ENCODE measurements around the gene CEMP1. TPM values are rescaled to one million over a fixed set of nuclear protein-coding genes. Genes with fewer than 3 reads are reported as not detected.

Gene CEMP1
- polyA plus RNA-seq, 1 of the 3 experiments (the other 2 are of a cell fraction): not detected

DNA sequence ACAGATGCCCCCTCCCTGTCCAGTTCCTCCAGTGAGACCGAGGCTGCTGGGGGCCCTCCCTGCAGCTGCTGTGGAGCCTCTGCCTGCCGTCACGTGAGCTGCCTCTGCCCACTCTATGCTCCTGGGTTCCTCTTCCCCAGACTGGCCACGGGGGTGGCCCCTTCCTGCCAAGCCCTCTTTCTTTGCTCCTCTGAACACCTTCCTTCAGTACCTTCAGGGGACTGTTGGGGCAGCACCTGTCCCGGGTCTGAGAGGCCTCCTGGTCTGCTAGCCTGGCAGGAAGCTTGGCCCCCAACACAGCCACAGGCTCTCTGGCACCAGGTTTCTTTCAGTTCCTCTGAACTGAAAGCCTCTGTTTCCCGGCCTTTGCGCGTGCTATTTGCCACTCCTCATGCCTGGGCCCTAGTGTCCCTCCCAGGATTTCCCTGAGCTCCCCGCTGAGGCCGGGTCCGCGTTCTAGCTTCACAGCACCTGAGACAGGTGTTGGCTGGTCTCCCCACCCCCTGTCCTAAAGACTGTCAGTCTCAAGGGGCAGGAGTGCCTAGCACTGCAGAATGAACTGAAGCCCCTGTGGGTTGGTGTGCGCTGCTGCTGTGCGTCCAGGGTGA is 24.1 kb downstream of the CEMP1 start:
- Histone ChIP-seq H3K36me3 (replicated peaks in 1 of 2; ENCODE audit: control insufficient read depth in 1 of 2, insufficient read depth in 2 of 2, low read length in 1 of 2) (no peaks in the 10 kb centered on the region), H3F3A (replicated peaks; ENCODE audit: insufficient read depth) (peaks cover 4% of the 10 kb centered on the region), H4K20me1 (ENCODE audit: insufficient read depth) (no peaks in the 10 kb centered on the region), H3K9ac (no peak overlapping the region), H2AFZ (ENCODE audit: low read depth) (no peak overlapping the region), H3K4me1 (ENCODE audit: control insufficient read depth in 1 of 2, insufficient read depth in 2 of 2, low read depth in 1 of 2, low read length in 1 of 2) (no peaks in the 10 kb centered on the region), H3K4me2 (no peak overlapping the region), H3K9me3 (no peaks in the 10 kb centered on the region), H3K4me3 (ENCODE audit: low read depth in 2 of 2, low read length in 1 of 2) (no peak overlapping the region), H3K27me3 (ENCODE audit: insufficient read depth) (no peaks in the 10 kb centered on the region), H3K9me2 (no peaks in the 10 kb centered on the region), H3K27ac (ENCODE audit: low read depth in 2 of 2, low read length in 1 of 2) (no peak overlapping the region), H3K79me2 (ENCODE audit: insufficient read depth) (no peaks in the 10 kb centered on the region)
- TF ChIP-seq, protein P1, sequence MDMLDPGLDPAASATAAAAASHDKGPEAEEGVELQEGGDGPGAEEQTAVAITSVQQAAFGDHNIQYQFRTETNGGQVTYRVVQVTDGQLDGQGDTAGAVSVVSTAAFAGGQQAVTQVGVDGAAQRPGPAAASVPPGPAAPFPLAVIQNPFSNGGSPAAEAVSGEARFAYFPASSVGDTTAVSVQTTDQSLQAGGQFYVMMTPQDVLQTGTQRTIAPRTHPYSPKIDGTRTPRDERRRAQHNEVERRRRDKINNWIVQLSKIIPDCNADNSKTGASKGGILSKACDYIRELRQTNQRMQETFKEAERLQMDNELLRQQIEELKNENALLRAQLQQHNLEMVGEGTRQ (IDR thresholded peaks at IDR 0.05; ENCODE audit: borderline replicate concordance, low read depth, low read length): no peak
- TF ChIP-seq JUND (IDR thresholded peaks at IDR 0.05): no peak
- no peak for TF ChIP-seq GABPA (IDR thresholded peaks at IDR 0.05; ENCODE audit: low read depth)
- no peak for TF ChIP-seq FOSL2 (IDR thresholded peaks at IDR 0.05; ENCODE audit: borderline replicate concordance, low read depth)
- no peak for TF ChIP-seq POLR2AphosphoS5 (IDR thresholded peaks at IDR 0.05; ENCODE audit: low read depth, low read length)
- TF ChIP-seq EZH2phosphoT487 (IDR thresholded peaks at IDR 0.05; ENCODE audit: borderline replicate concordance, low read depth): no peak
- TF ChIP-seq CHD2 (IDR thresholded peaks at IDR 0.05; ENCODE audit: low read length, partially characterized antibody): no peak
- TF ChIP-seq TEAD4 (IDR thresholded peaks at IDR 0.05; ENCODE audit: borderline replicate concordance, insufficient read depth): no peak
- no peak for TF ChIP-seq SMC3 (IDR thresholded peaks at IDR 0.05; ENCODE audit: low read depth, low read length)
- TF ChIP-seq, protein P2, sequence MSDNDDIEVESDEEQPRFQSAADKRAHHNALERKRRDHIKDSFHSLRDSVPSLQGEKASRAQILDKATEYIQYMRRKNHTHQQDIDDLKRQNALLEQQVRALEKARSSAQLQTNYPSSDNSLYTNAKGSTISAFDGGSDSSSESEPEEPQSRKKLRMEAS (IDR thresholded peaks at IDR 0.05; ENCODE audit: low read depth): no peak
- no peak for TF ChIP-seq RCOR1 (IDR thresholded peaks at IDR 0.05; ENCODE audit: low read length)
- no peak for TF ChIP-seq MXI1 (IDR thresholded peaks at IDR 0.05; ENCODE audit: low read depth, low read length)
- TF ChIP-seq NRF1 (IDR thresholded peaks at IDR 0.05; ENCODE audit: low read depth, low read length): no peak
- no peak for TF ChIP-seq TCF12 (IDR thresholded peaks at IDR 0.05)
- no peak for TF ChIP-seq RAD21 (IDR thresholded peaks at IDR 0.05; ENCODE audit: low read length)
- TF ChIP-seq EP300 (IDR thresholded peaks at IDR 0.05; ENCODE audit: borderline replicate concordance in 1 of 2, low read depth in 1 of 2, low read length in 1 of 2): no peak
- CTCF ChIA-PET: interaction anchor here (0.6 kb wide), 1 partner anchor 332 kb away, joined by 3 read pairs; no protein-coding TSS in a partner anchor
- 85% methylated on average over 10 of the region's 14 CpGs for WGBS (ENCODE audit: low lambda C conversion rate)
- no peak for DNase-seq
- POLR2A ChIA-PET: no interaction called here

DNA sequence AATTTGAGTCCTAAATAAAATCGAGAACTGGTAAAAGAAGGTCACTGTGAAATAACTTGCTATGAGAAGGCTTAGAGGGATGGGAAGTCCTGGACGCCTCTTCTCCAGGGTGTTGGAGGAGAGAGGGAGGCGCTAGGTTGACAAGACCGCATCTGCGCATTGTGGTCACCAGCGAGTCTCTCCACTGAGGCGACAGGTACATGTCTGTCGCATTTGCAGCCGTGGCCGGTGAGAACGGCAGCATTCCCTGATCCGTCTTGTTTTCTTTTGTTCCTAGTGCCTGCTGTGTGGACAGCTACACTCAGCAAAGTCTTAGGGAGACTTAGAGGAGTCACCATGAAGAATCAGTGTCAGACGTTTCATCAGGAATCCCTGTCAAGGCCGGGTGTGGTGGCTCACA is 25.5 kb downstream of the CEMP1 start:
- Histone ChIP-seq H3K4me2 (no peak overlapping the region), H4K20me1 (ENCODE audit: insufficient read depth) (0 out of 2 replicates have a peak, but pooled peaks cover 3% of the 10 kb centered on the region), H2AFZ (ENCODE audit: low read depth) (no peak overlapping the region), H3K9me2 (no peaks in the 10 kb centered on the region), H3K9ac (no peak overlapping the region), H3K27ac (ENCODE audit: low read depth in 2 of 2, low read length in 1 of 2) (no peak overlapping the region), H3F3A (replicated peaks; ENCODE audit: insufficient read depth) (peaks cover 4% of the 10 kb centered on the region), H3K9me3 (no peaks in the 10 kb centered on the region), H3K79me2 (ENCODE audit: insufficient read depth) (no peaks in the 10 kb centered on the region), H3K4me3 (ENCODE audit: low read depth in 2 of 2, low read length in 1 of 2) (no peak overlapping the region), H3K4me1 (ENCODE audit: control insufficient read depth in 1 of 2, insufficient read depth in 2 of 2, low read depth in 1 of 2, low read length in 1 of 2) (peaks cover 0 to 10% of the 10 kb centered on the region in 2 experiments; a peak in 1 of 4 replicates), H3K36me3 (replicated peaks in 1 of 2; ENCODE audit: control insufficient read depth in 1 of 2, insufficient read depth in 2 of 2, low read length in 1 of 2) (no peaks in the 10 kb centered on the region), H3K27me3 (ENCODE audit: insufficient read depth) (no peaks in the 10 kb centered on the region)
- WGBS (ENCODE audit: low lambda C conversion rate): 93% methylated on average over 14 of the region's 14 CpGs
- TF ChIP-seq, protein P3, sequence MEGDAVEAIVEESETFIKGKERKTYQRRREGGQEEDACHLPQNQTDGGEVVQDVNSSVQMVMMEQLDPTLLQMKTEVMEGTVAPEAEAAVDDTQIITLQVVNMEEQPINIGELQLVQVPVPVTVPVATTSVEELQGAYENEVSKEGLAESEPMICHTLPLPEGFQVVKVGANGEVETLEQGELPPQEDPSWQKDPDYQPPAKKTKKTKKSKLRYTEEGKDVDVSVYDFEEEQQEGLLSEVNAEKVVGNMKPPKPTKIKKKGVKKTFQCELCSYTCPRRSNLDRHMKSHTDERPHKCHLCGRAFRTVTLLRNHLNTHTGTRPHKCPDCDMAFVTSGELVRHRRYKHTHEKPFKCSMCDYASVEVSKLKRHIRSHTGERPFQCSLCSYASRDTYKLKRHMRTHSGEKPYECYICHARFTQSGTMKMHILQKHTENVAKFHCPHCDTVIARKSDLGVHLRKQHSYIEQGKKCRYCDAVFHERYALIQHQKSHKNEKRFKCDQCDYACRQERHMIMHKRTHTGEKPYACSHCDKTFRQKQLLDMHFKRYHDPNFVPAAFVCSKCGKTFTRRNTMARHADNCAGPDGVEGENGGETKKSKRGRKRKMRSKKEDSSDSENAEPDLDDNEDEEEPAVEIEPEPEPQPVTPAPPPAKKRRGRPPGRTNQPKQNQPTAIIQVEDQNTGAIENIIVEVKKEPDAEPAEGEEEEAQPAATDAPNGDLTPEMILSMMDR (IDR thresholded peaks at IDR 0.05): no peak
- TF ChIP-seq, protein P4, sequence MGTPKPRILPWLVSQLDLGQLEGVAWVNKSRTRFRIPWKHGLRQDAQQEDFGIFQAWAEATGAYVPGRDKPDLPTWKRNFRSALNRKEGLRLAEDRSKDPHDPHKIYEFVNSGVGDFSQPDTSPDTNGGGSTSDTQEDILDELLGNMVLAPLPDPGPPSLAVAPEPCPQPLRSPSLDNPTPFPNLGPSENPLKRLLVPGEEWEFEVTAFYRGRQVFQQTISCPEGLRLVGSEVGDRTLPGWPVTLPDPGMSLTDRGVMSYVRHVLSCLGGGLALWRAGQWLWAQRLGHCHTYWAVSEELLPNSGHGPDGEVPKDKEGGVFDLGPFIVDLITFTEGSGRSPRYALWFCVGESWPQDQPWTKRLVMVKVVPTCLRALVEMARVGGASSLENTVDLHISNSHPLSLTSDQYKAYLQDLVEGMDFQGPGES (IDR thresholded peaks at IDR 0.05; ENCODE audit: low read depth, low read length): no peak
- TF ChIP-seq SIN3A (IDR thresholded peaks at IDR 0.05; ENCODE audit: borderline replicate concordance, low read depth, low read length) (no peak), YY1 (IDR thresholded peaks at IDR 0.05; ENCODE audit: low read depth) (no peak), JUND (IDR thresholded peaks at IDR 0.05) (no peak), TEAD4 (IDR thresholded peaks at IDR 0.05; ENCODE audit: borderline replicate concordance, insufficient read depth) (no peak), NFIC (IDR thresholded peaks at IDR 0.05; ENCODE audit: borderline replicate concordance) (no peak), EP300 (IDR thresholded peaks at IDR 0.05; ENCODE audit: borderline replicate concordance in 1 of 2, low read depth in 1 of 2, low read length in 1 of 2) (no peak), FOSL2 (IDR thresholded peaks at IDR 0.05; ENCODE audit: borderline replicate concordance, low read depth) (no peak), MXI1 (IDR thresholded peaks at IDR 0.05; ENCODE audit: low read depth, low read length) (no peak), EZH2phosphoT487 (IDR thresholded peaks at IDR 0.05; ENCODE audit: borderline replicate concordance, low read depth) (no peak)
- CTCF ChIA-PET: no interaction called here
- POLR2A ChIA-PET: no interaction called here
- DNase-seq: no peak

All from SK-N-SH (cell line).